Measurements from ENCODE around the gene UBA7. TPM values are rescaled to one million over a fixed set of nuclear protein-coding genes. Genes with fewer than 3 reads are reported as not detected.
A peak's percentile ranks its signal among the peaks of the same experiment; 100 is the strongest.

UBA7 gene
- total RNA-seq, 6 experiments from 2014 or later = 16.4 to 39.1 (median 28.5) TPM

GRCh38 chr3:49806850-49807249 is 6.9 kb downstream of the UBA7 start:
- H3K9me3 ChIP-seq = no peaks in the 10 kb centered on the region
- H3K27ac ChIP-seq = no peak overlapping the region
- ATAC-seq (no peak), DNase-seq (no peak)
- no CpG with 5 or more reads among the region's 2 CpGs for WGBS (ENCODE audit: insufficient coverage, low coverage, low lambda C conversion rate, missing lambda C conversion rate)
- intact Hi-C loops (cut with DNase I) = loop anchor here in 1 of 2 donors (10.0 kb wide), 1 partner anchor 98 kb away; the partner anchor contains the start of gene MST1R
- TF ChIP-seq CTCF (IDR thresholded peaks at IDR 0.05) = no peak
- TF ChIP-seq POLR2A (IDR thresholded peaks at IDR 0.05) = no peak
- H3K27me3 ChIP-seq = no peaks in the 10 kb centered on the region
- H3K36me3 ChIP-seq = peaks cover 0 to 6% (median 0%) of the 10 kb centered on the region in 4 donors
- no peak overlapping the region for H3K4me3 ChIP-seq
- H3K4me1 ChIP-seq = peaks cover 0 to 12% (median 0%) of the 10 kb centered on the region in 4 donors

- 67% methylated on average over 3 of the region's 11 CpGs for WGBS (ENCODE audit: insufficient coverage, low coverage, low lambda C conversion rate, missing lambda C conversion rate)
- Histone ChIP-seq H3K4me1 (peaks cover 0 to 12% (median 0%) of the 10 kb centered on the region in 4 donors), H3K9me3 (no peaks in the 10 kb centered on the region), H3K4me3 (no peak overlapping the region), H3K36me3 (peaks cover 0 to 6% (median 0%) of the 10 kb centered on the region in 4 donors), H3K27ac (peak overlapping the region; percentile 50 to 83 (median 70)), H3K27me3 (no peaks in the 10 kb centered on the region)
- DNase-seq (peak in 2 of 3 donors; percentile 56 to 67), ATAC-seq (peak in 3 of 4 donors; percentile 8 to 33 (median 31))
- TF ChIP-seq CTCF (IDR thresholded peaks at IDR 0.05) (no peak), POLR2A (IDR thresholded peaks at IDR 0.05) (no peak)
- intact Hi-C loops (cut with DNase I) = loop anchor here in 1 of 2 donors (10.0 kb wide), 1 partner anchor 99 kb away; the partner anchor contains the start of gene MST1R
These were observed 7.7 kb downstream of the UBA7 start for GRCh38 chr3:49805897-49806701.

- no peak for TF ChIP-seq POLR2A (IDR thresholded peaks at IDR 0.05)
- no peak for TF ChIP-seq CTCF (IDR thresholded peaks at IDR 0.05)
- Histone ChIP-seq H3K27ac (peak overlapping the region; percentile 50 to 83 (median 70)), H3K4me3 (no peak overlapping the region), H3K4me1 (peaks cover 0 to 12% (median 0%) of the 10 kb centered on the region in 4 donors), H3K9me3 (no peaks in the 10 kb centered on the region), H3K36me3 (peaks cover 0 to 6% (median 0%) of the 10 kb centered on the region in 4 donors), H3K27me3 (no peaks in the 10 kb centered on the region)
- WGBS (ENCODE audit: insufficient coverage, low coverage, low lambda C conversion rate, missing lambda C conversion rate) = 50% methylated on average over 2 of the region's 3 CpGs
- intact Hi-C loops (cut with DNase I) = loop anchor here in 1 of 2 donors (10.0 kb wide), 1 partner anchor 99 kb away; the partner anchor contains the start of gene MST1R
- peak in 3 of 4 donors; percentile 3 to 13 (median 9) for ATAC-seq
- peak in 1 of 3 donors; percentile 58 for DNase-seq
These were observed 8.4 kb downstream of the UBA7 start for GRCh38 chr3:49805367-49805782.

GRCh38 chr3:49804141-49805041 is 9.4 kb downstream of the UBA7 start:
- intact Hi-C loops (cut with DNase I) = loop anchor here (5.0 to 10.0 kb wide), 3 partner anchors 33 to 100 kb away; partner anchors contain the start of gene MST1R (in 1 of the 2)
- no peak for ATAC-seq

More at GRCh38 chr3:49804141-49805041, 9.4 kb downstream of the UBA7 start:
- H3K4me3 ChIP-seq = peak overlapping the region in 2 of 3 donors; percentile 69 to 97
- 53% methylated on average over 4 of the region's 26 CpGs for WGBS (ENCODE audit: insufficient coverage, low coverage, low lambda C conversion rate, missing lambda C conversion rate)
- H3K27ac ChIP-seq = peak overlapping the region in 2 of 3 donors; percentile 24 to 34
- no peak for TF ChIP-seq POLR2A (IDR thresholded peaks at IDR 0.05)
- no peak for TF ChIP-seq CTCF (IDR thresholded peaks at IDR 0.05)
- H3K9me3 ChIP-seq = no peaks in the 10 kb centered on the region
- H3K36me3 ChIP-seq = no peaks in the 10 kb centered on the region
- peak in 1 of 3 donors; percentile 57 for DNase-seq
- H3K27me3 ChIP-seq = no peaks in the 10 kb centered on the region
- peaks cover 0 to 12% (median 0%) of the 10 kb centered on the region in 4 donors for H3K4me1 ChIP-seq

Measured in right lobe of liver (tissue), 6 donors.